NCI-H1417 treated with DMSO at 0.1 percent for 48 hours (cell line): ENCODE results near the gene SLC10A1.
"Not testable (repeated sequence)": the region's sequence is repeated elsewhere in the genome, so short reads cannot be mapped to it uniquely, and the experiment has no call there.

Source experiments
- DNase-seq: peaks from one replicate; lab custom pipeline; 2025; lab: John Stamatoyannopoulos, UW

Gene SLC10A1

DNA sequence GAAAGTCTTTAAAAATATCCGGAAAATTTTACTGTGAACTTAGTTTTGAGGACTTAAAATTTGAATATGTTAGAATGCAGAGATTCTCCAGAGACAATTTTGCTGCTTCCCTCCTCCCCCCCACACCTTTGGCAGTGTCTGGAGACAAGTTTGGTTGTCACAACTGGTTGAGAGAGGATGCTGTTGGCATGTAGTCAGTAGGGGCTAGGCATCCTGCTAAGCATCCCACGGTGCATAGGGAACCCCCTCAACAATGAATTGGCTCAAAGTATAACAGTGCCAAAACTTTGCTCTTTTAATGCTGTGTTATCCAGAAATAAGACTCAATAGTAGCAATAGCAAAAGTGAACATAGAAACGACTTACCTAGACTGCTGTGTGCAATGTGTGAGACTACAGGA lies 26.5 kb downstream of the SLC10A1 start:
- no peak for DNase-seq

DNA sequence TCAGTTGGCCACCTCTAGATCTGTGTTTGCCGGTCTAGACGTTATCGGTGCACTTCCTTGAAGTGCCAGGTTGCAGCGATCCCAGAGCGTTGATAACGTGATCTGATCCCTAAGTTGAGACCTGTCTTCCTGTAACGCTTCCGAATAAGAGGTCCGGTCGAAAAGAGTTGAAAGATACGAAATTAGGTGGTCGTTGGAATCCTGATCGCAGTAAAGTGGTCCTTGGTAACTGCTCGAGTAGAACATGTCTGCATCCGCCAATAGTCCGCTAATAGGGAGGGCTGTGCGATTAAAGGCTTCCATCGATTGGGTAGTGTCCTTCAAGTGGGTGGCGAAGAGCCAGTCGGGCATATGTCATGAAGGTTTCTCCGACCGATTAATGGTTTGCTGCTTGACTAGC lies 27.4 kb downstream of the SLC10A1 start:
- DNase-seq = no peak

DNA sequence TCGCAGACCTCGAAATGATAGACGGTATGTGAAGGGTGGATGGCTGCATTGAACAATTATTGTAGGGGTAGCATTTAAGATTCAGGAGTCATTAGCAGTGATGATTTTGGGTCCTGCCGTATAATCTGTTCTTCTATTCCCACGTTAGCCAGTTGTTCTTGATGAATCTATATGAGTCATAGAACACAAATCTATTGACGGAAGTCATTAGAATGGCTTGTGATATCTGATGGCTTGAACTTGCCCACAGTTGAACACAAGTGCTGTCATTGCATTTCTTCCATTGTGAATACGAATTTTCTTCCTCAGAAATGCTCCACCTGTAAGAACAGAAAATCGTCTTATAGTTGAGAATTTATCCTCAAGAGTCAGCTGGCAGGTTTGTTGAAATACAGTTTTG lies 28.2 kb downstream of the SLC10A1 start:
- DNase-seq = no peak

DNA sequence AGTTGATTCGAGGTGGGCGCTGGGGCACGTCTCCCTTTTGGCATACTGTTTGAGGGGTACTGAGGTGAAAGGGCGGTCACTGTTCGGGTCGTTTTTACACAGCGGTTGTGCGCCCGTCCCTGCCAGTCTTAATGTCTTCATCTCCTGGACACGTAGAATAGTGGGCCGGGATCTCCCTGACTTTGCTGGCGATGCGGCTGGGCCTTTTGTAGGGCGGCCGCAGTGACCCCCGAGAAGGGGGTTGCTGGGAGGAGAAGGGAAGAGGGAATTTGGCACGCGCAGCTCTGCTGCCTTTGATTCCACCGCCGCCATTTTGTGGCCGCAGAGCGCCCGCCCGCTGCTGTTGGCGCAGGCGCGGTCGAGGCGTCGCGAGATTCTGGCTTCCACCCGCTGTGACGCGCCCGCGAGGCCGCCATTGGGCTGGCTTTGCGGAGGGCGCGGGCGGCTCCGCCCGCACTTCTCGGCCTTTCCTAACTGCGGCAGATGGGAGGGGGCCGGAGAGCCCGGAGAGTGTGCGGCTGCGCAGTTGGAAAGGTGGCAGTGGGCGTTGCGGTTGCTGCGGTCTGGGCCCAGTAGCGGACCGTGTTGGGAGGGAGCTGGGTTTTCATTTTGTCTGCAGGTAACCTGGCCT lies 29.6 kb downstream of the SLC10A1 start:
- peak; percentile 79 for DNase-seq

DNA sequence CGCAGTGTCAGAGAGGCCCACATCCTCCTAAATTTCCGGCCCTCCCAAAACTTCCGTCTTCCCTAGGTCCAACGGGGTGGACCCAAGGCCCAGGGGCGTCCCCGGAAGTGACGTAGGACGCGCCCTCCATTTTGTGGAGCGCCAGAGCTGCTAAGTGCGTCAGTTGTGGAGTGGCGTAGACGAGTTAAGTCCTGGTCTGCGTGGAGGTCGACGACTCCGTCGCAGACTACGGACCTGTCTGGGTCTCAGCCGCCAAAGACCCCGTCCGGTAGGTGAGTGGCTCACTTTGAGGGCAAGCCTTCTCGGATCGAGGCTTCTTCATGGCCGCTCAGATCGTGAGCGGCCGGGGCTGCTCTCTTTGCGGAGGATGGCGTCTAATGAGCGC lies 30.1 kb downstream of the SLC10A1 start, which contains the start of gene SRSF5:
Gene SRSF5, plus strand, starts transcription at position 159 of the 385 bp plus-strand sequence. CDS start 1,015 bp downstream, outside the sequence.
- peak; percentile 65 for DNase-seq

DNA sequence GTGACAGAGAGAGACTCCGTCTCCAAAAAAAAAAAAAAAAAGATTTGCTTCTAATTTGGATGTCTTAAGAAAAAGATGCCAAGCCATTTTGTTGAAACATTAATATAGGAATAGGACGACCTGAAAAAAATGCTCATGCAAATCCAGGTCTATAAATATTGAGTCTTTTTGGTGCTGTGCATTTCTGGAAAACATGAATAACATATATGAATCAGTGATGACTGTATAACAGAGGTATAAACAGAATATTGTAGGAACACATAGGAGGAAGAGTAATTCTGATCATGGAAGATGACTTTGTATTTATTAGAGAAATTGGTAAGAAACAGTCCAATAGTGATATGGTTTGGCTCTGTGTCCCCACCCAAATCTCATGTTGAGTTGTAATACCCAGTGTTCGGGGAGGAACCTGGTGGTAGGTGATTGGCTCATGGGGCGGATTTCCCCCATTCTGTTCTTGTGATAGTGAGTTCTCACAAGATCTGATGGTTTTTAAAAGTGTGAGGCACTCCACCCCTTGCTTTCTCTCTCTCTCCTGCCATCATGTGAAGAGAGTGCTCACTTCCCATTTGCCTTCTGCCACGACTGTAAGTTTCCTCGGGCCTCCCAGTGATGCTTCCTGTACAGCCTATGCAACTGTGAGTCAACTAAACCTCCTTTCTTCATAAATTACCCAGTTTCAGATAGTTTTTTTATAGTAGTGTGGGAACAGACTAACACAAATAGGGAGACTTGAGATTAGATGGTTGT lies 33.1 kb downstream of the SLC10A1 start:
- no peak for DNase-seq

DNA sequence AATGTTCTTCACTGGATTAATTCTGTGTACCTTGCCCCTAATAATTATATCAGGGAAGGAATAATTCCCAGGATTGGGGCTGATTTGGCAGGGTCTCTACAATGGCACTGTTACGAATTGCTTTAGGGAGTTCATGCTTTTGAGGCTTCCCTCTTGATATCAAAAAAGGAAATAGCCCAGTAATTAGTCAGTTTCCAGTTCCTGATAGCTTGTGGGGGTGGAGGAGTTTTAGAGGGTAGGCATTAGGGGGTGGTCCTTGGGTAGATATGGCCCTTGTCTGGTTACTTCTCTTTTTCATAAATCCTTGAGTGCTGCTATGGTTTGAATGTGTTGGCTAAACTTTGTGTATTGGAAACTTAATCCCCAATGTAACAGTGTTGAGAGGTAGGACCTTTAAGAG lies 36.2 kb downstream of the SLC10A1 start:
- DNase-seq = no peak

DNA sequence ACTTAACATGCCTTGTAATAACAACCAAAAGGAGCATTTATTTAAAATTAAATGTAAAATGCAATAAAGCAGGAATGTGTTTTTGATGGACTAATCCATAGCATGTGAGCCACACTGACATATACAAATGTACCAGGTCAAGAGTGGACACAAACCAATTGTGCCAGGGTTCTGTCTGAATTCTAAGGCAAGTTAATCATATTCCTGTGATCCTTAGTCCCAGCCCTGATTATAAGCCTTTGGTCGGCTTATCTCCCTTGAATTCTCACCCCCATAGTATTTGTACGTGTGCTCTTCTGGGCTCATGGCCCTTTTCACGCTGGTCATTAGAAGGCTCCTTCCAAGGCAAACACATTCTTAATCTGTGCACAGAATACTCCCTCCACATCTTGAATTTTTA lies 40.7 kb downstream of the SLC10A1 start:
- DNase-seq = no peak

DNA sequence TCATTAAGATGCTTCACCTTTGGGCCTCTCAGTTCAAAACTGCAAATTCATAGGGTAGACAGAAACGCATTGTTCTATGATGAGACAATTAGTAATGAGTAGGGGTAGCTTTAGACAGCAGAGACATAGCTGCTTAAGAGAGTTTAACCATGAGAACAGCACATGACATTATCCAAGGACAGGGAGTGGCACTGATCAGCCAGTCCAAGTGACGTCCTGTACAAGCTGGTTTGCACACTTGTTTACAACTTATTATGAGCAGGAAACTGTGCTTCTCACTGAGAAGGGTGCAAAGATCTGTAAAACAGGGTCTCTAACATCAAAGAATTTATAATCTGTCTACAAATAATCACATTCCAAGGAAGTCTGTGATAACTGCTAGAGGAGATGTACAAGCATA lies 41.3 kb downstream of the SLC10A1 start:
- DNase-seq = no peak

DNA sequence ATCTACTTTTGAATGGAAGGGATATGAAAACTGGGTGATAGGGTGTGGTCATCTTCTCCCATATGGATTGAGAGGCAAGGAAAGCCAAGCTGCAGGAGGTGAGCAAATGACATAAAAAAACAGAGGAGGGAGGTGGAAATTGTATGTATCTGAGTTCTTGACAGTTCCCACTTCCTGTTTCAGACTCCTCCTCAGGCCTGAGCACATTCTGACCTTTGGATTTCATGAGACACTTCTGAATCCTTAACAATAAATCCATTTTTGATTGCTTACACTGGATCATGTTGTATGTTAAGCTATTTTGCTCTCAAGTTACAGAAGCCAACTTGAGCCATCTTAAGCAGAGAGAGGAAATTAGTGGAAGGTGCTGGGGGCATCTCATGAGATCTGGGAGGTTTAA lies 41.7 kb downstream of the SLC10A1 start:
- DNase-seq = no peak

DNA sequence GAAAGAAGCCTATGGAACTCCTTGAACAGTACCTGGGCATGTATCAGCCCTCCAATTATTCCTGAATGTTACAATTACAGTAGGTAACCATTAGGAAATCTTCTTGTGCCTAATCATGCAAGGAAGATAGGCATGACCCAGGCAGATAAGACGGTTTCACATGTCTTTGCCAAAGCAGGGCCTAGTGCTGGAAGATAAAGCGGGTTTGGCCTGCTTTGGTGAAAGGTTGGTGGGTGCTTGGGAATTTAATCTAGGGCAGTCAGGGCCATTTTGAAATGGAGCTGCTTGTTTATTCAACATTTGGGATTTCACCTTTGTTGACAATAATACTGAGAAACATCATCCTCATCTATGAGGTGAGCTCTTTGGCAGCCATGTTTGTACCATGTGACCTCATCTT lies 42.6 kb downstream of the SLC10A1 start:
- DNase-seq = no peak

DNA sequence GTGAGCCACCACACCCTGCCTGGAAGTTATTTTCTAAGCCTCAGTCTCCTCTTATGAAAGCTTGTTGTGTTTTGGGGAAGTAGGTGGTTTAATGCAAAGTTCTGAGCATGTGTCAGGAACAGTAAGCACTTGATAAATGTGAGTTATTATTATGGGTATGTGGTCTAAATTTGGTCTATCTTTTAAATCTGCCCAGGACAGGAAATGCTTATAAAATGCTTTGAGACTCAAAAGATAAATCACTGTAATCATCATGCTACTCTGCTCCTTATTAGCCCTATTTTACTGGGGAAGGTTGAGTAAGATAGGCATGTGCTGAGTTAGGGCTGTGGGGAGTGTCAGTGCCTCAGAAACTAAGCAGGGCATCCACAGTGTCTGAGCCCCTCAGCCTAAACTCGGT lies 43.2 kb downstream of the SLC10A1 start:
- no peak for DNase-seq

DNA sequence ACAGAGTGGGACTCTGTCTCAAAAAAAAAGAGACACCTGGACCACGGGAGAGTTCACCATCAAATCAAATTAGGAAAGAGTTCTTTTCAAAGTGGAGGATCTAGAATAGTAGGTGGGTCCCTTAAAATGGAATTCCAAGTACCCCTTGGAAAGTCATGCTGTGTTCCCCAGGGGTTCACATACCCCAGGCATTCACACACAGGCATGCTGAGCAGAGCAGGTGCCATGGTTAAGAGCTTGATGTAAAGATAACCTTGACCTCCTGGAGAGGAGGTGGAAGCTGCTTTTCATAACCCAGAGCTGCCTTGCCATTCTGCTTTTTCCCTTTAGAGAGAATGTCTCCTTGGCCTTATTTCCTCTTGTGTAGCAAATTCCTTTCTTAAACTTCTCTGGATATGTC lies 44.3 kb downstream of the SLC10A1 start:
- no peak for DNase-seq

DNA sequence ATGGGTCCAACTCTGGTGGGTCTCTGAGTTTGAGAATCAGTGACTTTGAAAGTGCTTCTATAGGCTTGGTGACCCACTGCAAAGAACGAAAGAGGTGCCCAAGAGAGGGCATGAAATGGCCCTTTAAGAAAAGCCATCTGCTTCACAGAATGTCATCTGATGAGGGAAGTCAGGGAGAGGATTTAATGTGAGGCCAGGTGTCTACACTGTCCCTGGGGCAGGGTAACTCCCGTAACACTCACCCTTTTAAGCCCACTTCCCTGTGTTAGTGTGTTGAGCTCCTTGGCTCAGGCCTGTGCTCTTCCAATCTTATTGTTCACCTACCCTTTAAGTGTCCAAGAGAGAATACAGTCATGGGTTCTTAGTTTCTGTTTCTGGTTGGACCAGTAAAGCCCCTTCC lies 46.5 kb downstream of the SLC10A1 start:
- no peak for DNase-seq

DNA sequence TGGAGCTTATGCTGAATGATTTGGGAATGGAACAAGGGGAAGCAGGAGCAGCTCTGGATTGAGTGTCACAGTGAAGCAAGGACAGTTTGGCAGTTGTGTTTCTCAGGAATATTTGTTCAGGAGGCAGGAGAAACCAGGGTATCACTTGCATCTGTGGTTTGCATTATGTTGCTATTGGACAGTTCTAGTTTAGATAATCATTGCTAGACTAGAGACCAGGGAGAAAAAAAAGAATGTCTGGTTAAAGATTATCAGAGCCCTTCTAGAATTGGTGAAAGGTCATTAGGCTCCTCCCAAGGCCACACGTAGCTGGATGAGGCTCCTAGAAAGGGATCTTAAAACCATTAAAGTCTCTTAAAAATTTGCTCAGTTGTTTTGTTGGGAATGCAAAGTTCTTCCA lies 47.1 kb downstream of the SLC10A1 start:
- no peak for DNase-seq

DNA sequence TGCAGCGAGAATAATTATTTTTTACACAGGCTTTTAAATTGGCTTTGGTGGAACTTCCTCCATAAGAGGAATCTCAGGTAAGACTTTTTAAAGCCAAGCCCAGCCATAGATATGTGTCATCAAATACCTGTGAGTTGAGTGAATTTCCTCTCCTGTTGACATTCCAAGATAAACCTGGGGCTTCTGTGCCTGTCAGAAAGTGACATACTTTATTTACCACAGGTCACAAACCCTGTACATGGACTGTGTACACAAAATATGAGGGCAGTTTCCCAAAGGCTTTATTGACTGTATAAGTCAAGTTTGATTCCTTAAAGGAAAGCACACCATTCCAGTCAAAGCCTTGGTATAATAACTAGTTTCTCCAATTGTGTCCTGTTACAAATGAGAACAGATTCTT lies 56.0 kb downstream of the SLC10A1 start:
- no peak for DNase-seq

DNA sequence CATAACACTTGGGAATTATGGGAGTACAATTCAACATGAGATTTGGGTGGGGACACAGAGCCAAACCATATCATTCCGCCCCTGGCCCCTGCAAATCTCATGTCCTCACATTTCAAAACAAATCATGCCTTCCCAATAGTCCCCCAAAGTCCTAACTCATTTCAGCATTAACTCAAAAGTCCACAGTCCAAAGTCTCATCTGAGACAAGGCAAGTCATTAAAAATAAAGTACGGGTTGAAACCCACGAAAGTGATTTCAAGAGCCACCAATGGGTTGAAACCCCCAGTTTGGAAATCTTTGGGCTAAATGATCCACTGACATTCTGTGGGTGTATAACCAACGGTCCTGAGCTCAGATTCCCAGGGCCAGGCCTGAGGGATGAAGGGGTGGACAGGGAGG lies 60.6 kb downstream of the SLC10A1 start:
- DNase-seq = not testable (repeated sequence)

DNA sequence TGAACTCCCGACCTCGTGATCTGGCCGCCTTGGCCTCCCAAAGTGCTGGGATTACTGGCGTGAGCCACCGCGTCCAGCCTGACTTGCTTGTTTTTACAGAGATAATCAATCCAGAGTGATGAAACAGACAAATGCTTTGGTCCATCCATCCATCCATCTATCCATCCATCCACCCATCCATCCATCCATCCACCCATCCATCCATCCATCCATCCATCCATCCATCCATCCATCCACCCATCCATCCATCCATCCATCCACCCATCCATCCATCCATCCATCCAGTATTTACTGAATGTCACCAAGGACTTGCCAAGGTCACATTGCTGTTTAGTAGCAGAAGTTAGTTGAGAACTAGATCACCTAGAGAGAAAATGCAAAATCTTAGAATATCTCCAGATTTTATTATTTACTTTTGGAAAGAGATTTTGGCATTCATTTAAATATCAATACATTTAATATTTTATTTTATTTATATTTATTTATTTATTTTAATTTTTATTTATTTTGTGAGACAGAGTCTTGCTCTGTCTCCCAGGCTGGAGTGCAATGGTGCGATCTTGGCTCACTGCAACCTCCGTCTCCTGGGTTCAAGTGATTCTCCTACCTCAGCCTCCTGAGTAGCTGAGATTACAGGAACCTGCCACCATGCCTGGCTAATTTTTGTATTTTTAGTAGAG lies 65.0 kb downstream of the SLC10A1 start:
- DNase-seq = not testable (repeated sequence)

DNA sequence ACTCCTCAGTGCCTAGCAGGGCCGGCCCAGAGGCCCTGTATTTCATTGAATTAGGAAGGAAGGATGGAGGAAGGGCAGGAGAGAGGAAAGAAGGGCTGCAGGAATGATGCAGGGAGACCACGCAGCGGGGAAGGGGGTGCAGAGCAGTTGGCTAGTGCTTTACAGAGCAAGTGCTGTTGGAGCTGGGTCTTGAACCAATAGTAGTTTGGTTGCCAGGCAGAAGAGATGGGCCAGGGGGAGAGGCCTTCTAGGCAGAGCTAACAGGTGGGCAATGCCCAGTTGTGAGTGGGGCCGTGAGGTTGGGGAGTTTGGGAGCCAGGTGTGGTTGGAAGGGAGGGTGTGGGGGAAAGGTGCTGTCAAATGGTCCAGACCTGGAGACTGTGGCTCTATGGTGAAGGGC lies 69.2 kb downstream of the SLC10A1 start:
- no peak for DNase-seq

DNA sequence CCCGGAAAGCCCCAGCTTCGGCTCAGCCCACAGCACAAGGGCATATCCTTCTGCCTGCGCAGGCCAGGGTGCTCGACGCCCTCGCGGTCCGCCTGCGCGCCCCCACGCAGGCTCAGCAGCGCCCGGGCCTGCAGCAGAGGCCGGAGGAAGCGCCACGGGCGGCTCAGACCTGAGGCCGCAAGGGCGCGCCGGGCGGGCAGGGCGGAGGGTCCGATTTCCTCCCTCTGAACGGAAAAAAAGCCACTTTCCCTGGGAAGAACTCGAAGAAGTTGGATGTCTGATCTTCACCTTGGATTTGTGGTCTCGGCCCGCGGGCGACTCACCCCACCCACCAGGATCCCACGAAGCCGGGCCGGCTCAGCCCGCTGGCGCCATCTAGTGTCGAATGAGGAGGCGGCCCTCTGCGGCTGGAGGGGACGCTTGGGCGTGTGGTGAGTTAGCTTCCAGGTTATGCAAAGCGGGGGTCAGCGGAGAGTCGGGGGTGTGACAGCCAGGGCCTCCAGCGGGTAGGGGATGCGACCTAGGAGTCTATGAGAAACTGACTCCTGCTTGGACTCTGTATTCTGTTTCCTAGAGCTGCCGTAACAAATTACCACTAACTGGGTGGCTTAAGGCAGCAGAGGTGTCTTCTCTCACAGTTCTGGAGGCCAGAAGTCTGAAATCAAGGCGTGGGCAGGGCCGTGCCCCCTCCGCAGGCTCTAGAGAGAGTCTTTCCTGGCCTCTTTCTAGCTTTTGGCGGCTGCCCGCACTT lies 70.1 kb downstream of the SLC10A1 start:
- DNase-seq = peak; percentile 52
